HG02623 (cell line): ENCODE results near the gene TECPR2.
A peak's percentile ranks its signal among the peaks of the same experiment; 100 is the strongest.
"Not testable (repeated sequence)": the region's sequence is repeated elsewhere in the genome, so short reads cannot be mapped to it uniquely, and the experiment has no call there.

Experiments used
- ATAC-seq: cut with Tn5 transposase; IDR thresholded peaks from one replicate; pipeline ENCODE4 v1.9.1; 2021; ENCODE audit warnings: moderate library complexity; ENCODE audit not compliant: unreplicated experiment

TECPR2 gene, protein sequence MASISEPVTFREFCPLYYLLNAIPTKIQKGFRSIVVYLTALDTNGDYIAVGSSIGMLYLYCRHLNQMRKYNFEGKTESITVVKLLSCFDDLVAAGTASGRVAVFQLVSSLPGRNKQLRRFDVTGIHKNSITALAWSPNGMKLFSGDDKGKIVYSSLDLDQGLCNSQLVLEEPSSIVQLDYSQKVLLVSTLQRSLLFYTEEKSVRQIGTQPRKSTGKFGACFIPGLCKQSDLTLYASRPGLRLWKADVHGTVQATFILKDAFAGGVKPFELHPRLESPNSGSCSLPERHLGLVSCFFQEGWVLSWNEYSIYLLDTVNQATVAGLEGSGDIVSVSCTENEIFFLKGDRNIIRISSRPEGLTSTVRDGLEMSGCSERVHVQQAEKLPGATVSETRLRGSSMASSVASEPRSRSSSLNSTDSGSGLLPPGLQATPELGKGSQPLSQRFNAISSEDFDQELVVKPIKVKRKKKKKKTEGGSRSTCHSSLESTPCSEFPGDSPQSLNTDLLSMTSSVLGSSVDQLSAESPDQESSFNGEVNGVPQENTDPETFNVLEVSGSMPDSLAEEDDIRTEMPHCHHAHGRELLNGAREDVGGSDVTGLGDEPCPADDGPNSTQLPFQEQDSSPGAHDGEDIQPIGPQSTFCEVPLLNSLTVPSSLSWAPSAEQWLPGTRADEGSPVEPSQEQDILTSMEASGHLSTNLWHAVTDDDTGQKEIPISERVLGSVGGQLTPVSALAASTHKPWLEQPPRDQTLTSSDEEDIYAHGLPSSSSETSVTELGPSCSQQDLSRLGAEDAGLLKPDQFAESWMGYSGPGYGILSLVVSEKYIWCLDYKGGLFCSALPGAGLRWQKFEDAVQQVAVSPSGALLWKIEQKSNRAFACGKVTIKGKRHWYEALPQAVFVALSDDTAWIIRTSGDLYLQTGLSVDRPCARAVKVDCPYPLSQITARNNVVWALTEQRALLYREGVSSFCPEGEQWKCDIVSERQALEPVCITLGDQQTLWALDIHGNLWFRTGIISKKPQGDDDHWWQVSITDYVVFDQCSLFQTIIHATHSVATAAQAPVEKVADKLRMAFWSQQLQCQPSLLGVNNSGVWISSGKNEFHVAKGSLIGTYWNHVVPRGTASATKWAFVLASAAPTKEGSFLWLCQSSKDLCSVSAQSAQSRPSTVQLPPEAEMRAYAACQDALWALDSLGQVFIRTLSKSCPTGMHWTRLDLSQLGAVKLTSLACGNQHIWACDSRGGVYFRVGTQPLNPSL (N-terminal part only)

DNA sequence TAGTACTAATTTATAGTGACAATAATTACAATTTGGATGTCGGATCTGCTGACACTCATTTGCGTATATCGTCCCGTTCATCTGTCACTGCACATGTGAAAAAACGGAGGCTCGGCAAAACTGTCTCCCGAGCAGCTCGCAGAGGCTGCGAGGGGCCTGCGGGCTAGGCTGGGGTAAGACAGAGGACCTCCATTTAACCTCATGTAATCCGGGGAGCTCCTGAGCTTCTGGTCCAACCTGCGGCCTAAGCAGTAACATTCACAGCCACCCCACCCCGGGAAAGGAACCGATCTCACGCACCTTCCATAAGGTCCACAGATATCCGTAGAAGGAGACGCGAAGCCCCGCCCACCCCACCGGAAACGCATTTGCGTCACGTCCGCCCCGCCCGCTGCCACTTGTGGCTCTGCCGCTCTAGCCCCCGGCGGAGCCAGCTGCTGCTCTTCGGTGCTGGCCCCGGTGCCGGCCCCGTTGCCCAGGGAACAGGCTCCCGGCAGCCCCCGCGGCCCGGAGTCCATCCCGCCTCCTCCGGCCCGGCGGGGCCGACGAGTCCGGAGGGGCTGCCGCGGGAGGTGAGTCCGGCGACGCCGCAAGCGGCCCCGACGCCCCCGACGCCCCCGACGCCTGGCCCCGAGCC lies at the start of gene TECPR2, which contains the start of gene CINP:
TSS of gene TECPR2 (plus strand) at position 397 of the 637 bp plus-strand sequence. CDS start 13,781 bp downstream, outside the sequence.
TSS of gene CINP (minus strand) at position 346 of the 637 bp plus-strand sequence. CDS start at position 307, 39 bp downstream.
- ATAC-seq, result peak; percentile 91

DNA sequence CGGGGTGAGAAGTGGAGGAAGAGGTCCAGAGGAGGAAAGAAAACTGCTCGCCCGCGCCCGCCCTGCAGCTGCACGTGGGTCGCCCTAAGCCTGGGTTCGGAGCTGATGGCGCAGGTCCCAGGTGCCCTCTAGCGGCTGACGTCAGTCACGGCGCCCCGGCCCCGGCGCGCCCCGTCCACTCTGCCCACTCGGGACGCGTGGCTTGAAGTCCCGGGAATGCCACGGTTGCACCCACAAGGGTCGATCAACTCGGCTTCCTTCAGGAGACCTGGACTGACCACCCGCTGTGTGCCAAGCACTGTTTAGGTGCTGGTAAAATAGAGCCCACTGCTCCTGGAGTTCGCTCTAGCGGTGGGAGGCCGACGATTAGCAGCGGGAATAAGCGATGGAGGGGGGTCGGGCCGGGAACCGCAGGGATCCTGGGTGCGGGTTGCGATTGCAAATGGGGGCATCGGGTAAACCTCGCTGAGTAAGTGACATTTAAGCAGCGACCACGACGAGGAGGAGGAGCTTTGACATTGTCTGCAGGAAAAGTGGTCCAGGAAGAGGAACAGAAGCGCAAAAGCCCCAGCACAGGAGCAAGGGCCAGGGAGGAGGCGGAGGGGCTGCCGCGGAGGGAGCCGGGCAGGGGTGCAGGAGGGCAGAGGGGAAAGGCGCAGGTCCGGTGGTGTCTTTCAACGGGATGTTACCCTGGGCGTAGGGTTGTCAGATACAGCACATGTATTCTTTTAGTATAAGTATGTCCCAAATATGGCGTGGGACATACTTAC lies 48.3 kb upstream of the TECPR2 start:
- ATAC-seq, result peak; percentile 49

DNA sequence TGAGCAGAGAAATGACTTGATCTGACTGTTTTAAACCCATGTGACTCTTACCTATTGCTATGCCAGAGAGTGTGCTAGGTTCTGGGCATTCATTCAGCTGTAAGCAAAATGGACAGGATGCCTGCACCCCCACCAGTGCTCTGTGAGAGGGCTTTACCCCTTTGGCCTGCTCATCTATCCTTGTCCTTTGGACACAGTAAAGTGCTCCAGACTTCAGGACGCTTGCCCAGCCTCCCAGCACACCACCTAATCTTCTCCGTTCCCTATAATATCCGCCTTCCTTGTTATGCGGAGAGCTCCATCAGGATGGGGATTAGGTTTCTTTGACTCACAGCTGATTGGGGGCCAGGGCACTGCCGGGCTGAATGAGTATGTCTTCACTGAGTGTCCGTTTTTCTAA lies 47.6 kb upstream of the TECPR2 start:
- ATAC-seq, result no peak

DNA sequence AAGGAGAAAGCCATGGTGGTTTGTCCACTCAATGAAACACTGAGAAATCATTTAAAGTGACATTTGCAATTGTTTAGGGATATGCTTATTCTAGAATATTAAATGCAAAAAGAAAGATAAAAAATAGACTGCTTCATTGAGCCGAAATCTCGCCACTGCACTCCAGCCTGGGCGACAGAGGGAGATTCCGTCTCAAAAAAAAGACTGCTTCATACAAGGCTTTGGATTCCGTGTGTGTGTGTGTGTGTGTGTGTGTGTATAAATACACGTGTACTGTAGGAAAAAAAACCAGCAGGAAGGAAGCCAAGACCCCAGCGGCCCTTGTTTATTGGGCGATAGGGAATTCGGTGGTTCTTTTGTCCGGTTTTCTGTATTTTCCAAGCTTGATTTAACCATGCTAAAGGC lies 46.4 kb upstream of the TECPR2 start:
- ATAC-seq, result no peak

DNA sequence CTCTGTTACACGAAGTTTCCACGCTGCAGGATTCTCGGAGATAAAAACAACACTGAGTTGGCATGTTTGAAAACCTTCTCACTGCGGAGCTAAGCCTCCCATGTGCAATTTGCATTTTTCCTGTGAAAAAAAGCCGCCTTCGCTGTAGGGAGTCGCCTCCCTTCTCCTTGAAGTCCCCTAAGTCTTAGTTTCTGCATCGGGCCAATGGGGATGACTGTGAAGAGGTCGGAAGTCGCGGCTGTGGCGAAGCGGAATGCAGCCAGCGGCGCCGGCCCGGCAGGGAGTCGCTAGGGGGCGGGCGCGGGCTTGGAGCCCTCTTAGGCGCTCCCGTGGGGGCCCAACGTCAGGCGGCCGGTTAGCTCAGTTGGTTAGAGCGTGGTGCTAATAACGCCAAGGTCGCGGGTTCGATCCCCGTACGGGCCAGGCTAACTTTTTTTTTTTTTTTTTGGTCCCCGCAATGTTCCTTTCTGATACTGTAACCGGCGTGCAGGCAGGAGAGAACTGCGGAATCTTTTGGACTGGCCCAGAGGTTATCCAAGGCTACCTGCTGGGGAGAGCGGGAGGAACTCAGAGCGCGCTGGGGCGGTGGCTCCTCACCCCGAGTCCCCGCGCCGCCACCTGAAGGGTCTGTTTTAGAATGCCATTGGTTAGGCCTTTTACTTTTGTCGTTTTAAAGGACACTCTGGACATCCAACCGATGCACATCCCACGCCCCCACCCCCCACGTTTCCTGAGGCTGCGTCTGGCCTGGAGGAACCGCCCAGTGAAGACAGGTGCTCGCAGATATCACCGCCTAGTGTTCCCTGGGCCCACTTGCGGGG lies 45.8 kb upstream of the TECPR2 start:
- peak; percentile 52 for ATAC-seq

DNA sequence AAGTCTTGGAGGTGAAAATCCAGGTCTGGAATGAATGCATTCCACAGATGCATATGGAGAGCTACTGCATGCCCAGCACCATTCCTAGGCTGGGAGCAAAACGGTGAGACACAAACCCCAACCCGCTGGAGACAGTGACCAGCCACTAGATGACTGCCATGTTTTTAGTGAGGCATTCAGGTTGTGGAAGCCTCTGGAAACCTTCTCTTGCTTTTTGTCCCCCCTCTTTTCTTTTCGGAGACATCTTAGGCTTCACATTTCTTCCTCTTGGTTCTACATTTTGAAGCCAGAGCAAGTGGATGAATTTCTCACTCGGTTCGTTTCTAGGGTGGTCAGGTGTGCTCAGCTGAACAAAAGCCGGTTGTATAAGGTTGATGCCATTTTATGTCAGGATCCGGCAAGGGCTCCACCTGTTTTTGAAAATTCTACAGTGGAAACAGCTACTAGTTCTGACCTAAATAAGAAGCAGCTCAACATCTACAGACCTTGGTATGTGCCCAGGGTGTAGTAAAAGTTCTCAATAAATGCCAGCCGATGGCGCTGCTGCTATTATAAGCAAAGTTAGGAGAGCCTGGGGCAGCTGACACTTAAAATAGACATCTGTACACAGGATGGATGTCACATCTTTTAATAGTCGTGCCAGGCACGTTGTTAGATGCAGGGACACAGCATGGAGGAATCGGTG lies 45.0 kb upstream of the TECPR2 start:
- no peak for ATAC-seq

DNA sequence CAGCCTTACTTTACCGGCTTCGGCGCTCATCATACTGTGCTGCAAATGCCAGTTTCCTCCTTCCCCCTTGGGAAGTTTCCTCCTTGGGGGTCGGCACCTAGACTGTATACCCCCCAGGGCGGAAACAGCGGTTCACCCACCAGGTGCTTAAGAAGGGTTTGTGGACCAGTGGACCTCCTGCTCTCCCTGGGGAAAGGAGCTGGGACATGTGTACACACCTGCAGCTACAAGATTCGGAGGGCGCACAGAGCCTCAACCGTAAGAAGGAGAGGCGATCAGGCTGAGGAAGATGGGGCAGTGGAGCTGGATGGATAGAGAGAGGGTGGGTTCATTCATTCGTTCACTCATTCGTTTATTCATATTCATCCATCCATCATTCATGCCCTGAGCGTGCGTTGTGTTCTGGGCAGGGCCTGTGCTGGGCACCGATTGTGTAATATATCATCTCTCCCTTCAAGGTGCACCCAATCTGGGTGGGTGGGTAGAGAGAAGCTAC lies 43.9 kb upstream of the TECPR2 start:
- no peak for ATAC-seq

DNA sequence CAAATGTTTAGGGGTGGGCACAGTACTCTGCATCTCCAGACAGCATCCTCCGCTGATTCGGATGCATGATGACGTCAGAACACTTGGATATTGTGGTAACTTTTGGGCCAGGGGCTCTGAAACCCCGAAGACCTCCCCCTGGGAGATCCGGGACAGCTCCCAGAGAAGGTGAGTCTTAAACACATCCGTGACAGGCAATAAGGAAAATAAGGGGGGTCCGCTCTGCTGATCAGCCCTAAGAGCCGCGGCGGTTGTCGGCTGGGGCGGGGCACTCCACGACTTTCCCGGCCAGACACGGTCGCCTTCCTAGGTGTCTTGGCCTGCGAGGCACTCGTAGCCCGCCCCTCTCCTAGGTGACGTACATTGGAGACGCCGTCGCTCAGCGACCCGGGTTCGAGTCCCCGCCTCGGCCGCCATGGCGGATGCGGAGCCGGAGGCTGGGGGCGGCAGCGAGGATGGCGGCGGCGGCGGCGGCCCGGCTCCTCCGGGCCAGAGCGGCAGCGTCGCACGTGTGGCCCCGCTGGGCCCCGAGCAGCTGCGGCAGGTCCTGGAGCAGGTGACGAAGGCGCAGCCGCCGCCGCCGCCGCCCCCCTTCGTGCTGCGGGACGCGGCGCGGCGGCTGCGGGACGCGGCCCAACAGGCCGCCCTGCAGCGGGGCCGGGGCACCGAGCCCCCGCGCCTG lies 43.2 kb upstream of the TECPR2 start, which contains the start of gene ZNF839:
TSS of gene ZNF839 (plus strand) at position 396 of the 682 bp plus-strand sequence. CDS start at position 416, 20 bp downstream.
- peak; percentile 46 for ATAC-seq

DNA sequence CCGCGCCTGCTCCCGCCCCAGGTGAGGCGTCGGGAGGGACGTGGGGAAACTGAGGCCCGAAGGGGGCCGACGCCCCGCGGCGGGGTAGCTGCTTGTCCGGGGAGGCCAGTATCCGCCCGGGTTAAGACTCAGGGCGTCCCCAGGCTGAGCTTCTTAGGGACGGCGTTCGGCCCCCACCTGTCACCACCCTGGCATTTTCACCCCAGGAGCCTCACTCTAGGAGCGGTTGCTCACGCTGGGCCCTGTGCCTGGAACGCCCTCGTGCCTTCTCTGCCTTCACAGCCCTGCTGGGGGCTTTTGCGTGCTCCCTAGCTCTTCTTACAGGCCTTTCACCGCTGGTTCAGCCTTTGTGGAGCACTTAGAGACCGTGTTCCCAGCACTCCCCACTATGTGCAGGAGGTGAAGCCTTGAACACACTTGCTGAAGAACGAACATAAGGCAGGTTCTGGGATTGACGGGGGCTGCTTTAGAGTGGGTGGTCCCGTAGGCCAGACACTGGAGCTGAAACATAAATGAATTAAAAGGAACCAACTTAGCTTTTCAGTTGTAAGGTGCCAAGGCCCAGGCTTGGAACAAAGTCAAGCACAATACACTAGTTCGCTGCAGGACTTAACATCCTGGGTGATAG lies 42.6 kb upstream of the TECPR2 start:
- peak; percentile 7 for ATAC-seq

DNA sequence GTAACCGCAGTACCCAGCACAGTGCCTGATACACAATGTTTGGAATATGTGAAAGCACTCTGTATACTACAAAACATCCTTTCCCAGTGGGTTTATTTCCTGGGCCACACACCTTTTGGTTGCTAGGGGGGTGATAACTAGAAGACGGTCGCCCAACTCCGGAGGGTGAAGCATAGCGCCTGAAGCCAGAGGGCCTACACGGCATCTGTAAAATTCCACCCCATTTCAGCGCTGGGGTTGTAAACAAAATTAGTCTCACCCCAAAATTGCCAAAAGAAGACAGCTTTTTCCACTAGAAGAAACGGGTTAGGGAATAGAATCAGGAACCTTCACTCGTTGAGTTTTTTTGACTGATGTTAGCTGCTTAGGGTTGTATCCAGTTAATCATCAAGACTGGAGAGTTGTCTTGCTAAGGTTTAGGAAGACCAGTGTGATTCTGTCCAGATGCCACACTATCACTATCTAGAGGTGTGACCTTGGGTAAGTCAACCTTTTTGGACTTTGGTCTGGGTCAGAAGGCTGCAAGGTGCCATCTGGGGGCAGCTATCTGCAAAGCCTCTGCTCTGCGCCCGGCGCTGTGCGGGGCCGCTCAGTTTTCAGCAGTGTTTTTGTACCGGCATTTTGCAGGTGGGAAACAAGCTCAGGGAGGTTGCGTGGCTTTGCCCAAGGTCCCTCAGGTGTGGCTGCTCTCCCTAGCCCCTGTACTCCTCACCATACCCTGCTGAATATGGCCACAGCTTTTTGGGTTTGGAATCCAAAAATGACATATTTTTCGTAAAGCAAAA lies 41.9 kb upstream of the TECPR2 start:
- ATAC-seq, result no peak

DNA sequence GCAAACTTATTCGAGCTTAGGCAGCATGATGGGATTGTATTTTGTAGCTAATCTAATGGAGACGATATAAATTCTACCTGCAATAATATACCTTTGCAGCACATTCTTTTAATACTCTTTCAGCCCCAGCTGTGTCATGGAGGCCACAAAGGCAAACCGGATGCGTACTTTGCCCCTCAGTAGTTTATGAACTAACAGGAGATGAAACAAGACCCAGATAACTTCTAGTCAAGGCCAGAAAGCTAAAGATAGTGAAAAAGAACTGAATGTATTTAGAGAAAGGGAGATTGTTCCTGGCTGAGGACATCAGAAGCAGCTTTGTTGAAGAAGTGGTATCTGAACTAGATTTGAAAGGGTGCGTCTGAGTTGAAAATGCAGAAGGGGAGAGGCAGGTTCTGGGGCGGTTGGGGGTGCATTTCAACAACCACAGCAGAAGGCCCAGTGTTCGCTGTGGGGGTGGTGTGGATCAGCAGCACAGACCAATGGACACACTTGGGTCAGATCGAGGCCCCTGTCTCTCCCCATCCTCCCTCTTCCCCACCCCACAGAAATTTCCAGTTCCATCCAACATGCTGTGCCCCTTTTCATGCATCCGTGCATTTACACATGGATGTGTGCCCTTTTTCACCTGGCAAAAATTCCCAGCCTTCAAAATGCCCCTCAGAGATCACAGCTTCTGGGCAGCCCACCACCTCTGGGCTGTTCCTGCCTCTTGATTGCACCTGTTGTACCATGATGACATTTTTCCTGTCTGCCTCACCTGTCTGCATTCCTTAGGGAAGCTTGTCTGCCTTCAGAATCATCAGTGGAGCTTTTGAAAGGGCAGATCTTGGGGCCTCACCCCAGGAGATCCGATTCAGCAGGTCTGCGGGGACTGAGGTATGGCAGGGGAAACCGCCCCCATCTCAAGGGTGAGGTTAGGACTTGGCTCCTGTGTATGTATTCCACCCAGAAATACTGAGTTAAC lies 41.0 kb upstream of the TECPR2 start:
- ATAC-seq, result no peak

DNA sequence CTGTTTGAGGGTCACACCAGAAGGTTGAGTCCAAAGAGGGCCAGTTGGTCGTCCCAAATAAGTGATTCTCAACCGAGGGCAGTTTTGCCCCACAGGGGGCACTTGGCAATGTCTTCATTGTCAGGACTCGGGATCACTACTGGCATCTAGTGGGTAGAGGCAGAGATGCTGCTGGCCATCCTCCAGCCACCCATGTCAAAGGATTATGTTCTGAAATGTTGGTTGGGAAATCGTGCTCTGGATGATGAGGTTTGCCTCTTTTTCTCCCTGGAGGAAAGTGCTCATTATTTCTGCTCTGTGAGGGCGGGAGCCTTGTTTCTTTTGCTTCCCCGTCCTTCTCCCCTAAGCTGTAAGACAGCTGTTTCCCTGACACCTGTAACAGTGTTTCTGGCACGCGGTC lies 39.6 kb upstream of the TECPR2 start:
- ATAC-seq, result no peak

DNA sequence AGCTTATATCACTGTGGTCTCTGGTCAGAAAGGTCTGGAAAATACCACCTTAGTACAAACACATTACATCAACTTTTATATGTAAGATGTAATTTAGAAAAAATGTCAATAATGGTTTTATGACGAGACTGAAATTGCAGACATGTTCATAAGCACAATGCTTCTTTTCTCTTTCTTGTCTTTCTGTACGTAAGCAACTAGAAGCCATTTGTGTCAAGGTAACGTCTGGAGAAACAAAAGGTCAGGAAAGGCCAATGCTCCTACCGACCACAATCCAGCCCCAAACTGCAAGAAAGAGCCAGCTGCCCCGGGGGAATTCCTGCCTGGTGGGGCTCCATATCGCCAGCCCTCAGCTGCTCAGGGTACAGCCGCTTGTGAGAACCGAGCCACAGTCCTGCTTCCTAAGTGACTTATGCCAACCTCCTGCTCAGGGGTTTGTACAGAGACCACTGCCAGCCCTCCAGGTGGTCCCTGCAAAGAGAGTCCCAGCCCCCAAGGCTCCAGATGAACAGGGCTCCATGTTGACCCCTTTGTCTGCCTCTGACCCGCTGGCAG lies 36.9 kb upstream of the TECPR2 start:
- no peak for ATAC-seq

DNA sequence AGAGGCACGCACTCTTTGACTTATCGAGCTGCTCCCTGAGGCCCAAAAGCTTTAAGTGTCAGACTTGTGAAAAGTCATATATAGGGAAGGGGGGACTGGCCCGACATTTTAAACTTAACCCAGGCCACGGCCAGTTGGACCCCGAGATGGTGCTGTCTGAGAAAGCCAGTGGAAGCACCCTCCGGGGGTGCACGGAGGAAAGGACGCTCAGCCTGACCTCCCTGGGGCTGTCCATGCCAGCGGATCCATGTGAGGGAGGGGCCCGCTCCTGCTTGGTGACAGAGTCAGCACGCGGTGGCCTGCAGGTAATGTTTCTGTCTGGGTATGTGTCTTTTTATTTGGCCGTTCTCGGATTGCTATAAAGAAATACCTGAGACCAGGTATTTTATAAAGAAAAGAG lies 36.2 kb upstream of the TECPR2 start:
- ATAC-seq, result no peak

DNA sequence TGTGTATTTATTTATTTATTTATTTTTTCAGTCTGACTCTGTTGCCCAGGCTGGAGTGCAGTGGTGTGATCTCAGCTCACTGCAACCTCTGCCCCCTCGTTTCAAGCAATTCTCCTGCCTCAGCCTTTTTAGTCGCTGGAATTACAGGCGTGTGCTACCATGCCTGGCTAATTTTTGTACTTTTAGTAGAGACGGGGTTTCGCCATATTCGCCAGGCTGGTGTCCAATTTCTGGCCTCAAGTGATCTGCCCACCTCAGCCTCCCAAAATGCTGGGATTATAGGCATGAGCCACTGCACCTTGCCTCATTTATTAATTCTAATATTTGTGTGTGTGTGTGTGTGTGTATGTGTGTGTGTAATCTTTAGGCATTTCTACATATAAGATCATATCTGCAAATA lies 33.4 kb upstream of the TECPR2 start:
- ATAC-seq, result not testable (repeated sequence)
